Activated CD8-positive, alpha-beta memory T cell treated with anti-CD3 and anti-CD28 coated beads, Interleukin-2, amount 50 U/mL, for 24 hours (primary cell): ENCODE results near the gene ZNF597.
"Not testable (repeated sequence)": the region's sequence is repeated elsewhere in the genome, so short reads cannot be mapped to it uniquely, and the experiment has no call there.

ENCODE experiments used
- DNase-seq: peaks from one replicate; pipeline ENCODE4 v3.0.0-alpha.2; 2020; ENCODE audit errors: extremely low read depth

Gene ZNF597

GRCh38 chr16:3475604-3476375 is 32.5 kb upstream of the ZNF597 start:
- no peak for DNase-seq

GRCh38 chr16:3474870-3475269 is 31.6 kb upstream of the ZNF597 start:
- not testable (repeated sequence) for DNase-seq

- no peak for DNase-seq
Observed at GRCh38 chr16:3474136-3474779, 31.0 kb upstream of the ZNF597 start.

GRCh38 chr16:3473596-3473943 is 30.3 kb upstream of the ZNF597 start:
- not testable (repeated sequence) for DNase-seq

- DNase-seq, result no peak
Observed at GRCh38 chr16:3472878-3473595, 29.7 kb upstream of the ZNF597 start.

GRCh38 chr16:3471518-3472176 is 28.3 kb upstream of the ZNF597 start:
- DNase-seq, result no peak

- DNase-seq, result no peak
Observed at GRCh38 chr16:3470723-3471122, 27.4 kb upstream of the ZNF597 start.

GRCh38 chr16:3469736-3470135 is 26.4 kb upstream of the ZNF597 start:
- no peak for DNase-seq

- no peak for DNase-seq
Observed at GRCh38 chr16:3468501-3468900, 25.2 kb upstream of the ZNF597 start.

- no peak for DNase-seq
Observed at GRCh38 chr16:3467921-3468320, 24.6 kb upstream of the ZNF597 start.

GRCh38 chr16:3467182-3467581 is 23.9 kb upstream of the ZNF597 start:
- no peak for DNase-seq

GRCh38 chr16:3465911-3466584 is 22.7 kb upstream of the ZNF597 start:
- DNase-seq, result no peak

- DNase-seq, result no peak
Observed at GRCh38 chr16:3465301-3465700, 22.0 kb upstream of the ZNF597 start.

- DNase-seq, result no peak
Observed at GRCh38 chr16:3461151-3461550, 17.8 kb upstream of the ZNF597 start.

- no peak for DNase-seq
Observed at GRCh38 chr16:3460585-3460984, 17.3 kb upstream of the ZNF597 start.

GRCh38 chr16:3460121-3460520 is 16.8 kb upstream of the ZNF597 start:
- no peak for DNase-seq

GRCh38 chr16:3459401-3460090 is 16.2 kb upstream of the ZNF597 start:
- DNase-seq, result no peak

- DNase-seq, result no peak
Observed at GRCh38 chr16:3458852-3459361, 15.6 kb upstream of the ZNF597 start.

- DNase-seq, result no peak
Observed at GRCh38 chr16:3458278-3458851, 15.1 kb upstream of the ZNF597 start.

GRCh38 chr16:3457434-3458252 is 14.3 kb upstream of the ZNF597 start:
- peak; percentile 60 for DNase-seq
